ENCODE measurements around the gene FAM169A. TPM values are rescaled to one million over a fixed set of nuclear protein-coding genes. Genes with fewer than 3 reads are reported as not detected.

The FAM169A gene
- total and polyA plus RNA-seq, 5 experiments from 2014 or later: 5.7 to 26.1 (median 11.4) TPM

Other genes with a start within 250 kb of the FAM169A start
- gene ENC1, start 225.7 kb downstream of the FAM169A start, total RNA-seq: under 1 TPM; 0.65 to 0.91 TPM
- gene ENC1, start 225.7 kb downstream of the FAM169A start, polyA plus RNA-seq: 1 to 10 TPM in 1 of 3 donors, under 1 TPM in 1, not detected in 1; 0.05 to 6.4 TPM
- 10 to 100 TPM; 48.9 to 51.0 TPM for gene HEXB, start 181.2 kb downstream of the FAM169A start, total RNA-seq
- gene HEXB, start 181.2 kb downstream of the FAM169A start, polyA plus RNA-seq: 100 to 1,000 TPM in 1 of 3 donors, 10 to 100 TPM in 2; 64.5 to 120 (median 73.6) TPM
- gene GFM2, start 99.3 kb downstream of the FAM169A start, total RNA-seq: 10 to 100 TPM; 21.4 to 25.5 TPM
- 10 to 100 TPM in 1 of 3 donors, 1 to 10 TPM in 2; 4.5 to 11.4 (median 5.1) TPM for gene GFM2, start 99.3 kb downstream of the FAM169A start, polyA plus RNA-seq
- 100 to 1,000 TPM; 203 to 204 TPM for gene NSA2, start 99.1 kb downstream of the FAM169A start, total RNA-seq
- gene NSA2, start 99.1 kb downstream of the FAM169A start, polyA plus RNA-seq: 10 to 100 TPM; 52.6 to 84.6 (median 68.8) TPM
- 10 to 100 TPM; 22.5 to 23.5 TPM for gene GCNT4, start 186.2 kb upstream of the FAM169A start, total RNA-seq
- gene GCNT4, start 186.2 kb upstream of the FAM169A start, polyA plus RNA-seq: 1 to 10 TPM; 2.3 to 2.7 (median 2.6) TPM